ENCODE measurements around the gene LDHAL6B. TPM values are rescaled to one million over a fixed set of nuclear protein-coding genes. Genes with fewer than 3 reads are reported as not detected.

LDHAL6B gene
- total RNA-seq, 1 experiment from 2014 or later = not detected

GRCh38 chr15:59227021-59227420 is 20.4 kb downstream of the LDHAL6B start:
- CTCF ChIA-PET = no interaction called here
- Mint-ChIP-seq H3K4me3 (no peak overlapping the region), H3K9me3 (no peaks in the 10 kb centered on the region), H3K27me3 (ENCODE audit: low read depth) (no peaks in the 10 kb centered on the region), H3K36me3 (peaks cover 21% of the 10 kb centered on the region), H3K27ac (no peak overlapping the region), H3K4me1 (peaks cover 14% of the 10 kb centered on the region)
- no peak for ATAC-seq
- DNase-seq (ENCODE audit: low spot score) = no peak
- POLR2A ChIA-PET = no interaction called here
- TF ChIP-seq SMAD3 (CRISPR knock-in tag; IDR thresholded peaks at IDR 0.05; ENCODE audit: borderline replicate concordance) (no peak), JUN (CRISPR knock-in tag; IDR thresholded peaks at IDR 0.05) (no peak), ZNF423 (CRISPR knock-in tag; IDR thresholded peaks at IDR 0.05) (no peak), OVOL2 (CRISPR knock-in tag; IDR thresholded peaks at IDR 0.05; ENCODE audit: borderline replicate concordance) (no peak), MLX (CRISPR knock-in tag; IDR thresholded peaks at IDR 0.05) (no peak), PRRX2 (CRISPR knock-in tag; IDR thresholded peaks at IDR 0.05) (no peak), USF1 (CRISPR knock-in tag; IDR thresholded peaks at IDR 0.05) (no peak), ARID4B (CRISPR knock-in tag; IDR thresholded peaks at IDR 0.05; ENCODE audit: borderline replicate concordance) (no peak), MAX (CRISPR knock-in tag; IDR thresholded peaks at IDR 0.05) (no peak), ZMAT4 (CRISPR knock-in tag; IDR thresholded peaks at IDR 0.05) (no peak)

GRCh38 chr15:59229015-59229414 is 22.4 kb downstream of the LDHAL6B start:
- Mint-ChIP-seq H3K27ac (no peak overlapping the region), H3K36me3 (peaks cover 5% of the 10 kb centered on the region), H3K9me3 (no peaks in the 10 kb centered on the region), H3K4me3 (no peak overlapping the region), H3K4me1 (peaks cover 20% of the 10 kb centered on the region), H3K27me3 (ENCODE audit: low read depth) (no peaks in the 10 kb centered on the region)
- CTCF ChIA-PET = interaction anchor here (0.8 to 1.6 kb wide), 3 partner anchors 18 to 66 kb away, joined by 3 to 4 read pairs (median 3); no protein-coding TSS in a partner anchor
- DNase-seq (ENCODE audit: low spot score) (no peak), ATAC-seq (no peak)
- TF ChIP-seq KAT7 (CRISPR knock-in tag; IDR thresholded peaks at IDR 0.05; ENCODE audit: borderline replicate concordance) (no peak), JAZF1 (CRISPR knock-in tag; IDR thresholded peaks at IDR 0.05) (no peak), IRF2 (CRISPR knock-in tag; IDR thresholded peaks at IDR 0.05; ENCODE audit: borderline replicate concordance, low read depth) (no peak), TEAD4 (CRISPR knock-in tag; IDR thresholded peaks at IDR 0.05) (no peak), FOXK1 (CRISPR knock-in tag; IDR thresholded peaks at IDR 0.05) (no peak), E2F5 (CRISPR knock-in tag; IDR thresholded peaks at IDR 0.05) (no peak), HMGXB4 (CRISPR knock-in tag; IDR thresholded peaks at IDR 0.05) (no peak), CDX4 (CRISPR knock-in tag; IDR thresholded peaks at IDR 0.05; ENCODE audit: borderline replicate concordance) (no peak), CREB1 (CRISPR knock-in tag; IDR thresholded peaks at IDR 0.05) (no peak), NFATC4 (CRISPR knock-in tag; IDR thresholded peaks at IDR 0.05) (no peak), NFYB (CRISPR knock-in tag; conservative IDR thresholded peaks at IDR 0.05; ENCODE audit: low read depth) (no peak), ZNF416 (CRISPR knock-in tag; IDR thresholded peaks at IDR 0.05) (no peak)
- POLR2A ChIA-PET = interaction anchor here (0.6 kb wide), 1 partner anchor 137 kb away, joined by 4 read pairs; no protein-coding TSS in a partner anchor
